Activated T-helper 2 cell treated with anti-CD3 and anti-CD28 coated beads, Interferon-gamma antibody, Interleukin-2, Interleukin-4, amounts not matched to agents 10 μg/mL and 5 μg/mL and 100 μg/mL, durations not matched to agents 14 hours and 24 hours and 36 hours (primary cell): Measurements from ENCODE around the gene THAP2. TPM values are rescaled to one million over a fixed set of nuclear protein-coding genes. Genes with fewer than 3 reads are reported as not detected.

Experiments
- DNase-seq: peaks from one replicate; pipeline ENCODE4 v3.0.0; 2021; ENCODE audit warnings: low spot score
- H3K27ac Mint-ChIP-seq: one replicate; pipeline ENCODE4 v1.8.0; 2021; ENCODE audit warnings: mixed read lengths
- H3K27me3 Mint-ChIP-seq: one replicate; pipeline ENCODE4 v1.8.0; 2021; ENCODE audit warnings: low read depth, mixed read lengths
- H3K36me3 Mint-ChIP-seq: one replicate; pipeline ENCODE4 v1.8.0; 2021; ENCODE audit warnings: low read depth, mixed read lengths
- H3K4me1 Mint-ChIP-seq: one replicate; pipeline ENCODE4 v1.8.0; 2021; ENCODE audit warnings: low read depth, mixed read lengths
- H3K4me3 Mint-ChIP-seq: one replicate; pipeline ENCODE4 v1.8.0; 2021; ENCODE audit warnings: low read depth, mild to moderate bottlenecking, moderate library complexity, mixed read lengths
- H3K9me3 Mint-ChIP-seq: one replicate; pipeline ENCODE4 v1.8.0; 2021; ENCODE audit warnings: mixed read lengths
- intact Hi-C: fragments of 100-400 bp; cut with micrococcal nuclease; formaldehyde crosslinking; loops from one replicate; pipeline ENCODE4 v1.15.1; 2023
- total RNA-seq: library from RNA; stranded (reverse); gene quantifications from 2 replicates; pipeline ENCODE4 v1.2.3, GENCODE V29; 2022

Gene THAP2
- total RNA-seq, 1 donor from 2014 or later, result 12.1 TPM

DNA sequence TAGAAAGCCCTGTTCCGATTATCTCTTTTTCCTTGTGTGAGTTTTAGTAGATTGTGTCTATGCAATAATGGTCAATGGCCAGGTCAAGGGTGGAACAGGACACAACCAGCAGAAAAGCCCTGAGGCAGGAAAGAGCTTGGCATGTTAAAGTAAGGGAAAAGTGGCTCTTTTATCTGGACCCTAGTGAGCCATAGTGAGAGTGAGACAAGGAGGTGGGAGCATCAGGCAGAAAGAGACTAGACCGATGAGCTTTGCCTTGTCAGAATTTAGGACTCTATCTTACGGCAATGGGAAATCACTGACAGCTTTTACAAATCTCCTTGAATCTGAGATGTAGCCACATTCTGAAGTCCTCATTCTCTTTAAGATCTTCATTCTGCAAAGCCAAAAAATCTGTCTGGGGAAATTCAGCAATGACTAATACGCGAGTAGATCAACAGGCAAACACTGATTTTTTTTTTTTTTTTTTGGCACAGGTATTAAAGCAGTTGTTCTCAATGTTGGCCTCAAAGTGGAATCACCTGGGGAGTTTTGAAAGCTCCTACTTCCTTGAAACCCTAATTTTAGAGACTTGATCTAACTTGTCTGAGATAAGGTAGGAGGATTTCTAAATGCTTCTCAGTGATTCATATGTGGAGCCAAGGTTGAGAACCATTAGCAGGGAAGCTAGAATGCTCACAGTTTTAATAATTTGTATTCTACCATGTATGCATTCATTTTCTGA lies 55.7 kb downstream of the THAP2 start:
- Mint-ChIP-seq H3K4me3 (no peak overlapping the region), H3K27me3 (peaks cover 11% of the 10 kb centered on the region), H3K27ac (no peak overlapping the region), H3K9me3 (peaks cover 3% of the 10 kb centered on the region), H3K36me3 (no peaks in the 10 kb centered on the region), H3K4me1 (no peaks in the 10 kb centered on the region)
- intact Hi-C loops, result no loop called here
- no peak for DNase-seq

DNA sequence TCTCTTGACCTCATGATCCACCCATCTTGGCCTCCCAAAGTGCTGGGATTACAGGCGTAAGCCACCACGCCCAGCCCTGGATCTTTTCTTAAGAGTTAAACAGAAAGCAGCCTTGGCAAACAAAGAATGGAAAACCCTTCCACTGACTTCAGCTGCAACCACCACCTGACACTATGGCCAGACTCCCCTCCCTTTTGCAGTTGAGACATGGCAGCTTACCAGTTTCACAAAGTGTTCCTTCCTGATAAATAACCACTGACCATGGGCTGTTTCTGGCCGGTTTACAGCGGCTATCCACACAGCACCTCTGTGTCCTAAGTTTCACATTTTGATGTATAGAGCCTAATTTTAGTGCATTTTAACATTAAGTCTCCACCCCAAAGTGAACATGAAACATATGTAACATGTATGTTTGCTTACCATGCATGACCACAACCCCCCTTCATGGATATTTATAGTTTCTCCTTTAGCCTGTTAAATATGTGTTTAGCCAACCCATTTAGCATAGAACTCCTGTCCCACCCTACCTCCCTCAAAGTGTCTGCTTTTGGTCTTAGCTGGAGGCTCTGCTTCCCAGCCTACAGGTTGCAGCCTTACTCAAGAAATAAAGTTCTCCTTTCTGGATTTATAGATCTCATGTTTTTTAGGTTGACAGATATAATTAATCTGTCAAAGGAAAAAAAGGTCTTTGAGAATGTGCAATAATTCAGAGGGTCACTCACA lies 57.8 kb downstream of the THAP2 start:
- H3K4me3 Mint-ChIP-seq, result no peak overlapping the region
- H3K27ac Mint-ChIP-seq, result no peak overlapping the region
- no peaks in the 10 kb centered on the region for H3K36me3 Mint-ChIP-seq
- intact Hi-C loops, result no loop called here
- H3K4me1 Mint-ChIP-seq, result no peaks in the 10 kb centered on the region
- DNase-seq, result no peak
- peaks cover 11% of the 10 kb centered on the region for H3K27me3 Mint-ChIP-seq
- no peaks in the 10 kb centered on the region for H3K9me3 Mint-ChIP-seq

GRCh38 chr12:71725011-71725410 lies 60.9 kb downstream of the THAP2 start:
- Mint-ChIP-seq H3K27me3 (peaks cover 5% of the 10 kb centered on the region), H3K9me3 (no peaks in the 10 kb centered on the region), H3K4me3 (no peak overlapping the region), H3K4me1 (no peaks in the 10 kb centered on the region), H3K36me3 (no peaks in the 10 kb centered on the region), H3K27ac (no peak overlapping the region)
- intact Hi-C loops, result no loop called here
- no peak for DNase-seq

DNA sequence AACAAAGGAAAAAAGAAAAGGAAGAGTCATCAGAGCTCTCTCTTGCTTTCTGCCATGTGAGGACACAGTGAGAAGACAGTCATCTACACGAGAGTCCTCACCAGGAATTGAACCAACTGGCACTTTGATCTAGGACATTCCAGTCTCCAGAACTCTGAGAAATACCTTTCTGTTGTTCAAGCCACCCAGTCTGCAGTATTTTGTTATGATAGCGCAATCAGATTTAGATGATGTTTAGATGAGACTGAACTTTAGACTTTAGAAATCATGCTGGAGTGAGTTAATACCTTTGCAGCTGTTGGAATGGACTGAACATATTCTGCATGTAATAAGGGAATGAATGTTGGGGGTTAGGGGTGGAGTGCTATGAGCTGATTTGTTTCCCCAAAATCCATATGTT lies 62.4 kb downstream of the THAP2 start:
- no peak overlapping the region for H3K4me3 Mint-ChIP-seq
- DNase-seq, result no peak
- H3K27me3 Mint-ChIP-seq, result peaks cover 5% of the 10 kb centered on the region
- intact Hi-C loops, result no loop called here
- no peaks in the 10 kb centered on the region for H3K36me3 Mint-ChIP-seq
- no peaks in the 10 kb centered on the region for H3K9me3 Mint-ChIP-seq
- H3K27ac Mint-ChIP-seq, result no peak overlapping the region
- no peaks in the 10 kb centered on the region for H3K4me1 Mint-ChIP-seq

- peaks cover 5% of the 10 kb centered on the region for H3K27me3 Mint-ChIP-seq
These were observed 63.9 kb downstream of the THAP2 start for GRCh38 chr12:71727958-71728357.

More at GRCh38 chr12:71727958-71728357, 63.9 kb downstream of the THAP2 start:
- DNase-seq, result no peak
- H3K4me1 Mint-ChIP-seq, result no peaks in the 10 kb centered on the region
- H3K9me3 Mint-ChIP-seq, result no peaks in the 10 kb centered on the region
- H3K27ac Mint-ChIP-seq, result no peak overlapping the region
- no peaks in the 10 kb centered on the region for H3K36me3 Mint-ChIP-seq
- no peak overlapping the region for H3K4me3 Mint-ChIP-seq
- intact Hi-C loops, result no loop called here

Other genes with a start within 250 kb of the THAP2 start
- not detected in 2 replicates for gene LGR5, start 224.5 kb upstream of the THAP2 start, total RNA-seq
- gene ZFC3H1, start 453 bp upstream of the THAP2 start, total RNA-seq, result 70.4 and 72.5 TPM in 2 replicates
- gene TMEM19, start 21.8 kb downstream of the THAP2 start, total RNA-seq, result 11.0 and 14.3 TPM in 2 replicates
- 95.4 and 96.1 TPM in 2 replicates for gene RAB21, start 90.6 kb downstream of the THAP2 start, total RNA-seq
- 38.2 and 44.8 TPM in 2 replicates for gene TBC1D15, start 175.5 kb downstream of the THAP2 start, total RNA-seq